ENCODE measurements around the gene SLC26A11.
"Not testable (repeated sequence)": the region's sequence is repeated elsewhere in the genome, so short reads cannot be mapped to it uniquely, and the experiment has no call there.

SLC26A11 gene

GRCh38 chr17:80233202-80233601 lies 13.0 kb downstream of the SLC26A11 start:
- no peak for DNase-seq (ENCODE audit: low read depth, low spot score)
- H3K4me3 ChIP-seq (ENCODE audit: low read length): no peak overlapping the region

GRCh38 chr17:80236911-80237310 lies 16.7 kb downstream of the SLC26A11 start:
- DNase-seq (ENCODE audit: low read depth, low spot score): no peak

GRCh38 chr17:80237386-80237785 lies 17.2 kb downstream of the SLC26A11 start:
- no peak for DNase-seq (ENCODE audit: low read depth, low spot score)
- no peak overlapping the region for H3K4me3 ChIP-seq (ENCODE audit: low read length)

More at GRCh38 chr17:80236911-80237310, 16.7 kb downstream of the SLC26A11 start:
- no peak overlapping the region for H3K4me3 ChIP-seq (ENCODE audit: low read length)

GRCh38 chr17:80242505-80242904 lies 22.3 kb downstream of the SLC26A11 start:
- DNase-seq (ENCODE audit: low read depth, low spot score): no peak
- H3K4me3 ChIP-seq (ENCODE audit: low read length): no peak overlapping the region

- DNase-seq (ENCODE audit: low read depth, low spot score): no peak
- H3K4me3 ChIP-seq (ENCODE audit: low read length): no peak overlapping the region
Observed at GRCh38 chr17:80243526-80244433, 23.6 kb downstream of the SLC26A11 start.

GRCh38 chr17:80244448-80244847 lies 24.2 kb downstream of the SLC26A11 start:
- not testable (repeated sequence) for H3K4me3 ChIP-seq (ENCODE audit: low read length); DNase-seq (ENCODE audit: low read depth, low spot score)

GRCh38 chr17:80244871-80245509 lies 24.8 kb downstream of the SLC26A11 start:
- no peak overlapping the region for H3K4me3 ChIP-seq (ENCODE audit: low read length)
- no peak for DNase-seq (ENCODE audit: low read depth, low spot score)

- no peak for DNase-seq (ENCODE audit: low read depth, low spot score)
- no peak overlapping the region for H3K4me3 ChIP-seq (ENCODE audit: low read length)
Observed at GRCh38 chr17:80245566-80246265, 25.5 kb downstream of the SLC26A11 start.

- DNase-seq (ENCODE audit: low read depth, low spot score): no peak
- no peak overlapping the region for H3K4me3 ChIP-seq (ENCODE audit: low read length)
Observed at GRCh38 chr17:80246266-80246681, 26.0 kb downstream of the SLC26A11 start.

- DNase-seq (ENCODE audit: low read depth, low spot score): no peak
Observed at GRCh38 chr17:80246726-80247125, 26.5 kb downstream of the SLC26A11 start.

GRCh38 chr17:80247561-80247960 lies 27.3 kb downstream of the SLC26A11 start:
- H3K4me3 ChIP-seq (ENCODE audit: low read length): no peak overlapping the region
- no peak for DNase-seq (ENCODE audit: low read depth, low spot score)

More at GRCh38 chr17:80246726-80247125, 26.5 kb downstream of the SLC26A11 start:
- no peak overlapping the region for H3K4me3 ChIP-seq (ENCODE audit: low read length)

- no peak overlapping the region for H3K4me3 ChIP-seq (ENCODE audit: low read length)
- DNase-seq (ENCODE audit: low read depth, low spot score): no peak
Observed at GRCh38 chr17:80248001-80248893, 28.0 kb downstream of the SLC26A11 start.

- DNase-seq (ENCODE audit: low read depth, low spot score): no peak
- H3K4me3 ChIP-seq (ENCODE audit: low read length): no peak overlapping the region
Observed at GRCh38 chr17:80248894-80249710, 28.9 kb downstream of the SLC26A11 start.

- H3K4me3 ChIP-seq (ENCODE audit: low read length): no peak overlapping the region
- DNase-seq (ENCODE audit: low read depth, low spot score): no peak
Observed at GRCh38 chr17:80251966-80252365, 31.7 kb downstream of the SLC26A11 start.

GRCh38 chr17:80252871-80253270 lies 32.6 kb downstream of the SLC26A11 start:
- no peak for DNase-seq (ENCODE audit: low read depth, low spot score)
- no peak overlapping the region for H3K4me3 ChIP-seq (ENCODE audit: low read length)

GRCh38 chr17:80253631-80254395 lies 33.6 kb downstream of the SLC26A11 start:
- DNase-seq (ENCODE audit: low read depth, low spot score): no peak
- H3K4me3 ChIP-seq (ENCODE audit: low read length): no peak overlapping the region
